Measurements from ENCODE around the gene FOXP1.

DNA sequence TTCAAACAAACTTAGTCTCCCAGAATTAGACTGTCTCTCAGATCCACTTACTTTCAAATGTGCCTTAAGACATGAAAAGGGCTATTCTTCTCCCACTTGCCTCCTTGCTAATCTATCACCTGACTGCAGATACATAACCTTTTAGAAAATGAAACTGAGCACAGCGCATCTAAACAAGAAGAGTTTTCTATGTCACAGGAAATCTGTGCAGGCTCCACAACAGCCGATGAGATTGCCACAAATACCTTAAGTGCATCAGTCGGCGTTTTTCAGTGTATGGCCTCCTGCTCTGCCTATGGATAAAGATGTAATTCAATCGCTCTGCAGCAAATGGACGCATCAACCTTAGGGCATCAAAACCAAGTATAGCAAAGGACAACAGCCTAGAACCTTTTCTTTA is 544.2 kb downstream of the FOXP1 start:
- TF ChIP-seq EZH2 (IDR thresholded peaks at IDR 0.05; ENCODE audit: insufficient read depth, poor library complexity, severe bottlenecking) (no peak), EZH2phosphoT487 (IDR thresholded peaks at IDR 0.05; ENCODE audit: insufficient read depth, low read depth) (no peak)
